ENCODE results near the gene TUT4.

DNA sequence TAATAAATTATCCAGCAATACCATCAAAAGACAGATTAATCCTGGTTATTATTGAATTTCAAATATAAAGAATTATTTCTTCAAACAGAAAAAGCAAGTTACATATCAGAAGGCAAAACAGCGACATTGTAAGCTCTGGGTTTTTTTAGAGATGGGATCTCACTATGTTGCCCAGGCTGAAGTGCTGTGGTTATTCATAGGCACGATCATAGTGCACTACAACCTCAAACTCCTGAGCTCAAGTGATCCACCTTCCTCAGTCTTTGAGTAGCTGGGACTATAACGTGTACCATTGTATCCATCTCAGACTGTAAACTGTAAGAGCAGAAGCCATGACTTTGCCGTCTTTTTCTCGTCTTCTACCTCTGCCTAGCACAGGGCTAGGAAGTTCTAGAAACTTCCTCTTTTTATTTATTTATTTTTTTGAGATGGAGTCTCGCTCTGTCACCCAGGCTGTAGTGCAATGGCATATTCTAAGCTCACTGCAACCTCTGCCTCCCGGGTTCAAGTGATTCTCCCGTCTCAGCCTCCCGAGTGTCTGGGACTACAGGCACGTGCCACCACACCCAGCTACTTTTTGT is 29.3 kb upstream of the TUT4 start:
- no peak for TF ChIP-seq POLR2AphosphoS5 (IDR thresholded peaks at IDR 0.05; ENCODE audit: insufficient read depth, low read depth, low read length)
- TF ChIP-seq, protein P1, sequence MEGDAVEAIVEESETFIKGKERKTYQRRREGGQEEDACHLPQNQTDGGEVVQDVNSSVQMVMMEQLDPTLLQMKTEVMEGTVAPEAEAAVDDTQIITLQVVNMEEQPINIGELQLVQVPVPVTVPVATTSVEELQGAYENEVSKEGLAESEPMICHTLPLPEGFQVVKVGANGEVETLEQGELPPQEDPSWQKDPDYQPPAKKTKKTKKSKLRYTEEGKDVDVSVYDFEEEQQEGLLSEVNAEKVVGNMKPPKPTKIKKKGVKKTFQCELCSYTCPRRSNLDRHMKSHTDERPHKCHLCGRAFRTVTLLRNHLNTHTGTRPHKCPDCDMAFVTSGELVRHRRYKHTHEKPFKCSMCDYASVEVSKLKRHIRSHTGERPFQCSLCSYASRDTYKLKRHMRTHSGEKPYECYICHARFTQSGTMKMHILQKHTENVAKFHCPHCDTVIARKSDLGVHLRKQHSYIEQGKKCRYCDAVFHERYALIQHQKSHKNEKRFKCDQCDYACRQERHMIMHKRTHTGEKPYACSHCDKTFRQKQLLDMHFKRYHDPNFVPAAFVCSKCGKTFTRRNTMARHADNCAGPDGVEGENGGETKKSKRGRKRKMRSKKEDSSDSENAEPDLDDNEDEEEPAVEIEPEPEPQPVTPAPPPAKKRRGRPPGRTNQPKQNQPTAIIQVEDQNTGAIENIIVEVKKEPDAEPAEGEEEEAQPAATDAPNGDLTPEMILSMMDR (IDR thresholded peaks at IDR 0.05; ENCODE audit: extremely low read depth in 1 of 2, insufficient read depth in 1 of 2, low read depth in 1 of 2, low read length in 2 of 2), result no peak
- no peak for TF ChIP-seq POLR2A (IDR thresholded peaks at IDR 0.05; ENCODE audit: low read depth, low read length)

Measured in endothelial cell of umbilical vein (primary cell).